NCI-H2227 (cell line): ENCODE data around the gene EPN2.
A peak's percentile ranks its signal among the peaks of the same experiment; 100 is the strongest.

Experiments used
- DNase-seq: peaks from one replicate; lab custom pipeline; 2025; ENCODE audit not compliant: unreplicated experiment; lab: John Stamatoyannopoulos, UW

The EPN2 gene

GRCh38 chr17:19363114-19363438, 125.9 kb downstream of the EPN2 start:
- no peak for DNase-seq

DNA sequence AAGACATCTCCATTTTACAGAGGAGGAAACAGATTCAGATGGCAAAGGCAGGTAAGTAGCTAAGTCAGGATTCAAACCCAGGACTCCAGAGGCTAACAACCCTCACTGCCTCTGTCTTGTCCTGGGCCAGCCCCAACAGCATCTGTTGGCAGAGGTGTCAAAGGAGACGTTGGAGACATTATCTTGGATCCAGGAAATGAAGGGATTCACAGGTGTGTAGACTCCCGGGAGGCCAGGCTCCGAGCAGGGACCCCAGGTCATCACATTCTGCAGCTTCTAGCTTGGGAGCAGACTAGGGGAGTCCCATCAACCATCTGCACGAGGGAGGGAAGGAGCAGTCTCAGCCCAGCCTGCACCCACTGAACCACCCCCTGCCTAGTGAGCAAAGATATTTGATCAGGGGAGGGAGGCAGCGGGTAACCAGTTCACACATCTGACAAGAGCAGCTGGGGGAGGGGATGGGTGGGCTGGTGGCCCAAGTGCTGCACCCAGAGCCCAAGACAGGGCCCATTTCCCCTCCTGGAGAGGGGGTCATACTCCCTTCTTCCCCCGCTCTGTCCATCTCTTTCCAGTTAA, 126.4 kb downstream of the EPN2 start:
- DNase-seq = no peak

DNA sequence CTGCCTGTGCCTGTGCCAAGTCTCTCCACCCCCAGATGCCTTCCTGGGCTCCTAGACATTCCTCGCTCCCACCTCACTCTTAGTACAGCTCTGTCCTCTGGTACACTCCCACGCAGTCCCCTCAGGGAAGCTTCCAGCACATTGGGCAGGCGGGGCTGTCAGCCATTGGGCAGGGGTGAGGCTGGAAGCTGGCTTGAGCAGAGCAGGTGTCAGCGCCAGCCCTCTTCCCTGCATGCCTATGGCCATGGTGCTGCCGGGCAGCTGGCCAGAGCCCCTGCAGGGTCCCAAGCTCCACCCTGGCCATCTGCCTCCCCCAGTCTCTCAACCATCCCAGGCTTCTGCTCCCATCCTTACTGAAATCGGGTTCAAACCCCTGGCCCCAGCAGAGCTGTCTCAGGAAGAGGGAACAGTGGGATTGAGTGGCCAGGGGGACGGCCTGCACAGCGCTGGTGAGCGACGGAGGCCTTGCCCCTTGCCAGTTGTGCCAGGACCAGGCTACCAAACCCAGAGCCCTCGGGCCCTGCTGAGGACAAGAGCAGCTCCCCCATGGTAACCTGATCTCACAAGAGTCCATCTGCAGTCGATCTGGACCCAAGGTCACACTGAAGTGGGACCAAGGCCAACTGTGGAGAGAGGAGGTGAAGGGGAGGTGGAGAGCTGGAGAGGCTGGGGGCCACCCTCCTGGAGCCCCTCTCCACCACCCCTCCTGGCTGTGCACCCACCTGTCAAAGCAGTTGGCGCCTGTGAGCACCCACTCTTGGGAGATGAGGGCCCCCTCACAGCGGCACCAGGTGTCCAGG, 127.7 kb downstream of the EPN2 start:
- no peak for DNase-seq

DNA sequence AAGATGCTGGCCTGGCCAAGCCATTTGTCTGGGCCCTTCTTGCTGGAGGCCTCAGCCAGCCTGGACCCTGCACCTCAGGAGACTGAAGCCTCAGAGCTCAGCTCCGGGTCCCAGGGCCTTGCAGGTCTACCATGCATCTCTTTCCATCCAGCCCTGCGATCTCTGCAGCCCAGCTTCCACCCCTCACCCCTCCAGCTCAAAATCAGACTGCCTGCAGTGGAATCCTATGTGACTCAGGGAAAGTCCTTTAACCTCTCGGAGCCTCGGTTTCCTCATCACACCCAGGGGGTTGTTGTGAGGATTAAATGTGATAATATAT, 128.3 kb downstream of the EPN2 start:
- DNase-seq = no peak

DNA sequence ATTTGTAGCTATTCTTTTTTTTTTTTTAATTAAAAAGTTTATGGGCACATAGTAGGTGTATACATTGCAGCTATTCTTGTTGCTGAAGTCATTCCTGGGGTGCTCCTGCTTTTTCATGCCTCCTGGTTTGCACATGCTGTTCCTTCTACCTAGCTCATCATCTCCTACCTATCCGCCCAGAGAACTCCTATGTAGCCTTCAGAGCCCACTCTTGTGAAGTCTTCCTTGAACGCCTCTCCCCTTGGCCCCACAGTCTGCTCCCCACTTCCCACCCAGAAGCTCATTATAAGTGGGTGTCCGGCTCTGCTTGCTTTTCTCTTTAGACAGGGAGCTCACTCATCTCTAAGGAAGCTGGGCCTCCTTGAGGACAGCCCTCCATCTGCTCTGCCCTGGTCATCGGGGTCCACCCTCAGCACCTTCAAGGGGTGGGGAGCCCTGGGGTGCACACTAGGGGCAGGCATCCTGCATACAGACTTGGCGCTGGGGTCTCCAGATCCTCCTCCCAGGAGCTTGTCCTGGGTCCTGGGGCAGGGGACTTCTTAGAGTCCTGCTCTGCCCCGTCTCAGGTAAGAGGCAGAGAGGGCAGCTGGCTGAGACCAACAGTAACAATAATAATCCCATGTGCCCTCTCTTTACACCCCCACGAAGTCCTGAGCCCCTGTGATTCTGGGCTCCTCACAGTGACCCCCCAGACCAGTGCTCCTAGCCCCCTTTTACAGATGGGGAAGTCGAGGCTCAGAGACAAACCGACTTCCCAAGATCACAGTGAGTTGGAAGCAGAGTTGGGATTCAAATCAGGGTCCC, 128.9 kb downstream of the EPN2 start:
- no peak for DNase-seq

DNA sequence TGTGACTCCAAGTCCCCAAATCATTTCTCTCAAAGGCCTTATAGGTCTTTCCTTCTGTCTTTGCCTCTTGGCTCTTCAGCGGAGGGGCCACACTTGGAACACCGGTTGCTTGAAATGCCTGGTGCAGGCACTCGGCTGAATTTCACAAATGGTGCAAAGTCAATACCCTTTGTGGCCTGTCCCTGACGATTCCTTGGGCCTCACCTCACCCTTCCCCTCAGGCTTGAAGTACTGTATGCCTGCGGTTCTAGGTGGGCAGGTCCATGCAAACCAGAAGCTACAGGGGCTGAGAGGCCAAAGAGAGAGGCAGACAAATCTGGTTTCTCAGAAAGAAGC, 129.4 kb downstream of the EPN2 start:
- DNase-seq = no peak

DNA sequence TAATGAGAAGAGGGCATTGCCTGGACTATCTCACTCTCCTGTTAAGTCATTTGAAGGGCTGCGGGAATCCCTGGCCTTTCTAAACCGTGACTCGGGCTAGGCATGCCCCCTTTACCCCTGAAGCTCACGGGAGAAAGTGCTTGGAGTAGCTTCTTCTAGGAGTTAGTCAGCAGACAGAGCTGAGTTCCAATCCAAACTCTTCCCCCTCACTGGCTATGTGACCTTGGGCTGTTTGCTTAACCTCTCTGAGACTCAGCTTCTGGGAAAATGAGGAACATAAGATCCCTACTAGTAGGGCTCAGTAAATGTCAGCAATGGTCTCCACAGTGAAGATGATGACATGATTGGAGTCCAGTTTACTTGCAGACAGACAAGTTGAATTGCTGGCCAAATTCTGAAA, 131.1 kb downstream of the EPN2 start:
- DNase-seq = no peak

DNA sequence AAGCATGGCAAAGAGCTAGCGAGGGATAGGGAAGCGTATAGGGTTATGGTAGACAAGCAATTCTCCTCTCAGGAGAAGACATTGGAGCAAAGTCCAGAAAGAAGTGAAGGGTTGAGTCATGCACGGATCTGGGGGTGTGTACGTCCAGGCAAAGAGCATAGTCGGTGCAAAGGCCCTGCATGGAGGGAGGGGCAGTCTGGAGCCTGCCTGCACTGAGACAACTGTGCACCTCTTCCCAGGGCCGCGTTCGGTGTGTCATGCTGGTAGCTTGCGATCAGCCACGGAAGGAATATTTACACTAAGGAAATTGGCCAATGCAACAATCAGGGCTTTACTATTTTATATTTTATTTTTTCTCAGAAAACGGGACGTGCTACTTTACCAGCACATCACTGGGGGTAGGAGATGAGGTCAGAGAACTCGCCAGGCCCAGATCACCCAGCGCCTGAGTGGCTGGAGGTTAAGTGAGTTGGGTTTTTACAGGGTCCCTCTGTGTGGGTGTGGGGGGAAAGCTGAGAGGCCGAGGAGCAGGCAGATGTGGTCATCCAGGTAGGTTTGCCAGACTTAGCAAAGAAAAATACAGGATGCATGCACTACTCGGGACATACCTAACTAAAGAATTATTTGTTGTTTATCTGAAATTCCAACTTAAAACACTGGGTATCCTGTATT, 132.1 kb downstream of the EPN2 start:
- DNase-seq = no peak

DNA sequence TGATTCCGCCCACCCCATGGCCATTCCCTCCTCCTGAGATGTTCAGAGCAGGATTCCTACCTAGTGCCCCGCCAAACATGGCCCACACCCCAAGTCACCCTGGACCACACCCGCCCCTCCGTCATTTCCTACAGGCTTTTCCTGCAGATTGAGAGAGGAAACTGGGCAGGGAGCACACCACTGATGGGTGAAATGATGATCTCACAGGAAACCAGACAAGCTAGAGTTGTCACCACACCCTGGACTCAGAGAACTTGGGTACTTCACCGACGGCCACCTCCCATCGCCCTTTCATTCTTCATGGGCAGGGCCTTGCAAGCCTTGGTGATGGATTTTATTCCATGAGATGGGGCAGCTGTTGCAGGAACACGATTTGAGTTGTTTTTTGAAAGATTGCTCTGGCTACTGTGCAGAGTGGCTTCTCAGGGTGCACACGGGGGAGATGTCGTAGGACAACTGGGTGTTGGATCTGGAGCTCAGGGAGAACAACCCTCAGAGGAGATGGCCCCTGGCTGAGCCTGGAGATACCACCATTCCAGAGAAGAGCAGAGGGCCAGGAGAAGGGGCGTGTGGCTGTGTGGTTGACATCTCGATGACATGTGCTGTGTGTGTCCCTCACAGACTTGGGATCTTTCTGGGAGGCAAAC, 132.8 kb downstream of the EPN2 start:
- DNase-seq = no peak

DNA sequence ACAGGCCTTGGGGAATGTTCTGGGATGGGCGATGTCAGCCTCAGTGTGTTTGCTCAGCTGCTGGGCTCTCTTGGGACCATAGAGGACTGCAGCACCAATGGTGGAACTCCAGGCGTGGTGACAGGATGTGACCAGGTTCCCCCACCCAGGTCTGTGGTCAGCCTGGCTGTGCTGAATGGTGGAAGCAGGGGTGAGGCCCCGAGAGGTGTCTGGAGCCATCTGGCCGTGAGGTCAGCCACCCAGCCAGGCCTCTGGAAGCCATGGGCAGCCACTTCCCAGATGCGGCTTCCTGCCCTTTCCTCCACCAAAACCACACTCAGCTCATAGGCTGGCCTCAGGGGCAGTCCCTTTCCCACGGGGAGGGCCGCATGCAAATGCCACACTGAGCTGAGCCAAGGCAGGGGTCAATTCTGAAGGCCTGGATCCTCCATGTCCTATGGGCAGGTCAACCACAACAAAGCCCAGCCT, 133.4 kb downstream of the EPN2 start:
- DNase-seq = no peak

- no peak for DNase-seq
Observed at GRCh38 chr17:19371259-19372010, 134.3 kb downstream of the EPN2 start.

DNA sequence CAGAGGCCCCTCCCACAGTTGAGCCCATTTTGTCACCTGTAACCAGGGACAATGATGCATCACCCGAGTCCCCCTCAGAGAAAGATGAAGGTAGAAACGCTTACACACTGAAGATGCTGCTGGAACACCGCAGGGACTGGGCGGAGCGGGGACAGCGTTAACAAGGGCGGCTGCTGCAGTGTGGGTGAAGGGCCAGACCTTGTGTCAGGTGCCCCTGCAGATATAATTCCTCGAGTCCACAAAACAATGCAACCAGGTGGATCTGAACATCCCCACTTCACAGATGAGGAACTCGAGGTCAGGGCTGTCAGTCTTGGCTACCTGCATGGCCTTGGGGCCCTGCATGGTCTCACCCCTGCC, 134.8 kb downstream of the EPN2 start:
- no peak for DNase-seq

GRCh38 chr17:19372439-19372838, 135.3 kb downstream of the EPN2 start:
- no peak for DNase-seq

- no peak for DNase-seq
Observed at GRCh38 chr17:19372866-19373504, 135.8 kb downstream of the EPN2 start.

DNA sequence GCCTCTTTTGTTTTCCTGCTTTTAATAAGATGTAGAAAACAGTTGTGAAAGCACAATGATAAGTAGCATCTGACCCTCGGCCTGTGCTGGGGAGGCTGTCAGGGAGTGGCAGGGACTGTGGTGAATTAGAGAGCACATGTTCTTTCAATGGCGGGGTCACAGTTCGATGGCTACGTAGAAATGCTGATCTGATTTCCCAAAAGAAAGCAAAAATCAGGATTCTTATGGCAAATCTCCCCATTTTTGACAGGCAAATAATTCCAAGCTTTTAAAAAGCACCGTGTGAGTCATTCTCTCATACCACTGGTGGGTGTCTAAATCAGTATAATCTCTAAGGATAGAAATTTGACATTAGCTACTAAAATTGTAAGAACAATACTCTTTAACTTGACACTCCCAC, 137.0 kb downstream of the EPN2 start:
- DNase-seq = no peak

DNA sequence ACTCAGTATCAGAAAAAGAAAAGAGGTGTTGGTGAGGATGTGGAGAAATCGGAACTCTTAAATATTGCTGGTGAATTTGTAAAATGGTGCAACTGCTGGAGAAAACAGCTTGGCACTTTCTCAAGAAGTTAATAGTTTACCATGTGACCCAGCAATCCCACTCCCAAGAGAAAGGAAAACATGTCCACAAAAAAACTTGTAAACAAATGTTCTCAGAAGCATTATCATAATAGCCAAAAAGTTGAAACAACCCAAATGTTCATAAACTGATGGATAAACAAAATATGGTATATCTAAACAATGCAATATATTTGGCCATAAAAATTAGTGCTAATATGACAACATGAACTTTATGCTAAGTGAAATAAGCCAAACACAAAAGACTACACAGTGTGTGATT, 138.6 kb downstream of the EPN2 start:
- DNase-seq = no peak

DNA sequence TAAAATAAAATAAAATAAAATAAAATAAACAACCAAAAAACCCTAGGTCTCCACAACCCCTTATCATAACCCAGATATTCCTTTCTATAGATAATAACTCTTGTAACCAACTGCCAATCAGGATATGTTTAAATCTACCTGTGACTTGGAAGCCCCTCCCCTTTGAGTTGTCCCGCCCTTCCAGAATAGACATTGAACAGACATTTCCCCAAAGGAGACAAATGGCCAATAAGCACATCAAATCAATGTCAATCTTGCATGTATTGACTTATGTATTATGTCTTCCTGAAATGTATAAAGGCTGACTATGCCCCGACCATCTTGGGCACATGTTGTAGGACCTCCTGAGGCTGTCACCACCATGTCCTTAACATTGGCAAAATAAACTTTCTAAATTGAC, 139.6 kb downstream of the EPN2 start:
- peak; percentile 35 for DNase-seq

DNA sequence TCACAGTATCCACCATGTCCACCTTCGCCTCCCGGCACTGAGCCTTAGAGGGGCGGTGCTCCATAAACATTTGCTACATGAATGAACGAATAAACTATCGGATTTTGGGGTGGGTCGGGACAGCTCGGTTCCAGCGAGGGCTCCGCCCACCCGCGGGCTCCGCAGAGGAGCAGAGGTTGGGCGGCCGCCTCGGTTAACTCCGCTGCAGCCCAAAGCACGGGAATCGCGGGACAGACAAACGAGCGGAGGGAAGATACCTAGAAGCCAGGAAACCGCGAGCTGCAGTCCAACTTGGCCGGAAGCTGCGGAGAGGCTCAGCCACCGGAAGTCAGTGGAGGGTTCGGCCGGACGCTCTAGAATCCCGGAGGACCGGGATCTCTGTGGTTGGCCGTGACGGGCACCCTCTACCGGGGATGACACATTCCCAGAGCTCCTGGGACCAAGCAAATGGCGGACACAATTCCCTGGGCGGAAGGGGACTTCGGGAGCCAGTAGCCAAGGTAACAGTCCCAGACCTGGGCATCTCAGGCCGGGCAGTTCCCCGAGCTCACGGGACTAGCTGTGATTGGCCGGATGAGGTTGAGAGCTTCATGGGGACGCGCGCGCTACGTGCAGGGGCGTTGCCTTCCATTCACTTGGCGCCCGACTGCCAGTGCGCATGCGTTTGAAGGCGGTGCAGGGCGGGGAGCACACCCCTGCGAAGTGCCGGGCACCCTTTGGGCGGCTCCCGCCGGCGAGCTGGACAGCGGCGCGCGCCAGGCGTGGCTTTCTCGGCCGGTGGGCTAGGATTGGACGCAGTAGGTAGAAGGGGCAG, 140.6 kb downstream of the EPN2 start:
- peak; percentile 97 for DNase-seq
